ENCODE data around the gene ZMYND8.

The ZMYND8 gene

GRCh38 chr20:47361057-47361915, 4.8 kb upstream of the ZMYND8 start:
- Histone ChIP-seq H4K20me1 (ENCODE audit: insufficient read depth, low read length) (no peaks in the 10 kb centered on the region), H3K4me2 (ENCODE audit: low read depth, low read length) (no peak overlapping the region), H2AFZ (ENCODE audit: low read length) (no peak overlapping the region), H3K4me3 (ENCODE audit: low read length) (no peak overlapping the region), H3K4me1 (ENCODE audit: low read length) (peaks cover 12% of the 10 kb centered on the region), H3K36me3 (replicated peaks; ENCODE audit: insufficient read depth, low read length) (no peaks in the 10 kb centered on the region), H3K9ac (ENCODE audit: low read length) (no peak overlapping the region), H3K27ac (ENCODE audit: low read length) (no peak overlapping the region), H3K27me3 (replicated peaks; ENCODE audit: insufficient read depth, low read length) (no peaks in the 10 kb centered on the region), H3K9me3 (replicated peaks; ENCODE audit: insufficient read depth, low read length) (no peaks in the 10 kb centered on the region), H3K9me2 (replicated peaks; ENCODE audit: insufficient read depth, low read length) (no peaks in the 10 kb centered on the region), H3F3A (ENCODE audit: insufficient read depth, low read length) (peaks cover 5% of the 10 kb centered on the region; the same call in 1 of the 2 replicates), H3K79me2 (ENCODE audit: low read length) (peaks cover 3% of the 10 kb centered on the region)
- no peak for TF ChIP-seq EZH2phosphoT487 (IDR thresholded peaks at IDR 0.05; ENCODE audit: low read length)
- TF ChIP-seq CTCF (IDR thresholded peaks at IDR 0.05; ENCODE audit: low read length), result no peak
- TF ChIP-seq EZH2 (optimal IDR thresholded peaks at IDR 0.05; ENCODE audit: low read depth, low read length), result no peak
- no peak for DNase-seq

- H2AFZ ChIP-seq (ENCODE audit: low read length), result no peak overlapping the region
- H3K9ac ChIP-seq (ENCODE audit: low read length), result no peak overlapping the region
- peaks cover 11% of the 10 kb centered on the region for H3K79me2 ChIP-seq (ENCODE audit: low read length)
- H3K27ac ChIP-seq (ENCODE audit: low read length), result no peak overlapping the region
- H3F3A ChIP-seq (ENCODE audit: insufficient read depth, low read length), result peaks cover 5% of the 10 kb centered on the region; the same call in 1 of the 2 replicates
- H4K20me1 ChIP-seq (ENCODE audit: insufficient read depth, low read length), result no peaks in the 10 kb centered on the region
- H3K4me3 ChIP-seq (ENCODE audit: low read length), result no peak overlapping the region
- no peak overlapping the region for H3K4me2 ChIP-seq (ENCODE audit: low read depth, low read length)
- H3K9me3 ChIP-seq (replicated peaks; ENCODE audit: insufficient read depth, low read length), result no peaks in the 10 kb centered on the region
- H3K27me3 ChIP-seq (replicated peaks; ENCODE audit: insufficient read depth, low read length), result no peaks in the 10 kb centered on the region
- H3K36me3 ChIP-seq (replicated peaks; ENCODE audit: insufficient read depth, low read length), result no peaks in the 10 kb centered on the region
- no peaks in the 10 kb centered on the region for H3K9me2 ChIP-seq (replicated peaks; ENCODE audit: insufficient read depth, low read length)
- TF ChIP-seq CTCF (IDR thresholded peaks at IDR 0.05; ENCODE audit: low read length) (no peak), EZH2 (optimal IDR thresholded peaks at IDR 0.05; ENCODE audit: low read depth, low read length) (no peak), EZH2phosphoT487 (IDR thresholded peaks at IDR 0.05; ENCODE audit: low read length) (no peak)
- peaks cover 12% of the 10 kb centered on the region for H3K4me1 ChIP-seq (ENCODE audit: low read length)
- no peak for DNase-seq
Observed at GRCh38 chr20:47360297-47361056, 4.0 kb upstream of the ZMYND8 start.

GRCh38 chr20:47359530-47360296, 3.2 kb upstream of the ZMYND8 start:
- Histone ChIP-seq H3K4me1 (ENCODE audit: low read length) (peaks cover 12% of the 10 kb centered on the region), H3K27ac (ENCODE audit: low read length) (no peak overlapping the region)

More at GRCh38 chr20:47359530-47360296, 3.2 kb upstream of the ZMYND8 start:
- TF ChIP-seq EZH2 (optimal IDR thresholded peaks at IDR 0.05; ENCODE audit: low read depth, low read length), result no peak
- TF ChIP-seq CTCF (IDR thresholded peaks at IDR 0.05; ENCODE audit: low read length), result no peak
- TF ChIP-seq EZH2phosphoT487 (IDR thresholded peaks at IDR 0.05; ENCODE audit: low read length), result no peak
- no peak for DNase-seq
- Histone ChIP-seq H2AFZ (ENCODE audit: low read length) (no peak overlapping the region), H3K9me3 (replicated peaks; ENCODE audit: insufficient read depth, low read length) (no peaks in the 10 kb centered on the region), H3K9ac (ENCODE audit: low read length) (no peak overlapping the region), H3K4me2 (ENCODE audit: low read depth, low read length) (no peak overlapping the region), H3K36me3 (replicated peaks; ENCODE audit: insufficient read depth, low read length) (no peaks in the 10 kb centered on the region), H4K20me1 (ENCODE audit: insufficient read depth, low read length) (no peaks in the 10 kb centered on the region), H3K9me2 (replicated peaks; ENCODE audit: insufficient read depth, low read length) (no peaks in the 10 kb centered on the region), H3K4me3 (ENCODE audit: low read length) (no peak overlapping the region), H3K79me2 (ENCODE audit: low read length) (peaks cover 19% of the 10 kb centered on the region), H3K27me3 (replicated peaks; ENCODE audit: insufficient read depth, low read length) (no peaks in the 10 kb centered on the region), H3F3A (ENCODE audit: insufficient read depth, low read length) (peaks cover 9% of the 10 kb centered on the region; the same call in 1 of the 2 replicates)
